ENCODE results near the gene TMEM132A. TPM values are rescaled to one million over a fixed set of nuclear protein-coding genes. Genes with fewer than 3 reads are reported as not detected.

Gene TMEM132A
- total RNA-seq, 1 experiment from 2014 or later, result 114 TPM

- H3K27ac Mint-ChIP-seq, result no peak overlapping the region
- no peak overlapping the region for H3K4me3 Mint-ChIP-seq
- no peak for ATAC-seq
Measured at GRCh38 chr11:60912223-60912850, 11.9 kb upstream of the TMEM132A start.

GRCh38 chr11:60912851-60913528, 11.3 kb upstream of the TMEM132A start:
- Mint-ChIP-seq H3K4me1 (peaks cover 47% of the 10 kb centered on the region), H3K36me3 (no peaks in the 10 kb centered on the region; the same call in 1 of the 2 replicates), H3K9me3 (peaks cover 6% of the 10 kb centered on the region; the same call in 1 of the 2 replicates), H3K27me3 (ENCODE audit: low read depth) (peaks cover 42% of the 10 kb centered on the region), H3K27ac (peak overlapping the region; percentile 99; the same call in 1 of the 2 replicates), H3K4me3 (peak overlapping the region; percentile 94)
- POLR2A ChIA-PET, result interaction anchor here (0.7 to 1.4 kb wide), 3 partner anchors 11 to 40 kb away, joined by 3 to 8 read pairs (median 5); partner anchors contain the start of gene TMEM132A
- DNase-seq (ENCODE audit: low spot score), result no peak
- TF ChIP-seq KAT7 (CRISPR knock-in tag; IDR thresholded peaks at IDR 0.05; ENCODE audit: borderline replicate concordance), result no peak
- TF ChIP-seq GTF2I (CRISPR knock-in tag; conservative IDR thresholded peaks at IDR 0.05), result no peak
- TF ChIP-seq RELA (CRISPR knock-in tag; IDR thresholded peaks at IDR 0.05; ENCODE audit: borderline replicate concordance), result no peak
- no peak for TF ChIP-seq ZBTB21 (CRISPR knock-in tag; IDR thresholded peaks at IDR 0.05; ENCODE audit: borderline replicate concordance)
- TF ChIP-seq, protein P1, sequence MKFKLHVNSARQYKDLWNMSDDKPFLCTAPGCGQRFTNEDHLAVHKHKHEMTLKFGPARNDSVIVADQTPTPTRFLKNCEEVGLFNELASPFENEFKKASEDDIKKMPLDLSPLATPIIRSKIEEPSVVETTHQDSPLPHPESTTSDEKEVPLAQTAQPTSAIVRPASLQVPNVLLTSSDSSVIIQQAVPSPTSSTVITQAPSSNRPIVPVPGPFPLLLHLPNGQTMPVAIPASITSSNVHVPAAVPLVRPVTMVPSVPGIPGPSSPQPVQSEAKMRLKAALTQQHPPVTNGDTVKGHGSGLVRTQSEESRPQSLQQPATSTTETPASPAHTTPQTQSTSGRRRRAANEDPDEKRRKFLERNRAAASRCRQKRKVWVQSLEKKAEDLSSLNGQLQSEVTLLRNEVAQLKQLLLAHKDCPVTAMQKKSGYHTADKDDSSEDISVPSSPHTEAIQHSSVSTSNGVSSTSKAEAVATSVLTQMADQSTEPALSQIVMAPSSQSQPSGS (CRISPR knock-in tag; IDR thresholded peaks at IDR 0.05; ENCODE audit: borderline replicate concordance, low read depth), result no peak
- TF ChIP-seq, protein P2, sequence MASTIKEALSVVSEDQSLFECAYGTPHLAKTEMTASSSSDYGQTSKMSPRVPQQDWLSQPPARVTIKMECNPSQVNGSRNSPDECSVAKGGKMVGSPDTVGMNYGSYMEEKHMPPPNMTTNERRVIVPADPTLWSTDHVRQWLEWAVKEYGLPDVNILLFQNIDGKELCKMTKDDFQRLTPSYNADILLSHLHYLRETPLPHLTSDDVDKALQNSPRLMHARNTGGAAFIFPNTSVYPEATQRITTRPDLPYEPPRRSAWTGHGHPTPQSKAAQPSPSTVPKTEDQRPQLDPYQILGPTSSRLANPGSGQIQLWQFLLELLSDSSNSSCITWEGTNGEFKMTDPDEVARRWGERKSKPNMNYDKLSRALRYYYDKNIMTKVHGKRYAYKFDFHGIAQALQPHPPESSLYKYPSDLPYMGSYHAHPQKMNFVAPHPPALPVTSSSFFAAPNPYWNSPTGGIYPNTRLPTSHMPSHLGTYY (CRISPR knock-in tag; IDR thresholded peaks at IDR 0.05), result no peak
- TF ChIP-seq SP1 (CRISPR knock-in tag; conservative IDR thresholded peaks at IDR 0.05), result no peak
- no peak for TF ChIP-seq ZNF512 (CRISPR knock-in tag; IDR thresholded peaks at IDR 0.05; ENCODE audit: borderline replicate concordance)
- no peak for TF ChIP-seq ZNF121 (CRISPR knock-in tag; IDR thresholded peaks at IDR 0.05)
- TF ChIP-seq ELF4 (CRISPR knock-in tag; IDR thresholded peaks at IDR 0.05; ENCODE audit: low read depth), result no peak
- TF ChIP-seq SOX15 (CRISPR knock-in tag; IDR thresholded peaks at IDR 0.05), result no peak
- TF ChIP-seq, protein P3, sequence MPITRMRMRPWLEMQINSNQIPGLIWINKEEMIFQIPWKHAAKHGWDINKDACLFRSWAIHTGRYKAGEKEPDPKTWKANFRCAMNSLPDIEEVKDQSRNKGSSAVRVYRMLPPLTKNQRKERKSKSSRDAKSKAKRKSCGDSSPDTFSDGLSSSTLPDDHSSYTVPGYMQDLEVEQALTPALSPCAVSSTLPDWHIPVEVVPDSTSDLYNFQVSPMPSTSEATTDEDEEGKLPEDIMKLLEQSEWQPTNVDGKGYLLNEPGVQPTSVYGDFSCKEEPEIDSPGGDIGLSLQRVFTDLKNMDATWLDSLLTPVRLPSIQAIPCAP (CRISPR knock-in tag; IDR thresholded peaks at IDR 0.05), result no peak
- TF ChIP-seq CREB1 (CRISPR knock-in tag; IDR thresholded peaks at IDR 0.05), result no peak
- no peak for TF ChIP-seq MYBL2 (CRISPR knock-in tag; IDR thresholded peaks at IDR 0.05)
- no peak for TF ChIP-seq ZNF263 (CRISPR knock-in tag; IDR thresholded peaks at IDR 0.05; ENCODE audit: low read depth)
- TF ChIP-seq NFE2L1 (CRISPR knock-in tag; IDR thresholded peaks at IDR 0.05), result no peak
- TF ChIP-seq SMAD4 (CRISPR knock-in tag; IDR thresholded peaks at IDR 0.05), result no peak
- no peak for ATAC-seq
- CTCF ChIA-PET, result interaction anchor here (0.9 to 5.6 kb wide), 6 partner anchors 8 to 57 kb away, joined by 3 to 51 read pairs (median 8); partner anchors contain the start of genes PRPF19 and TMEM132A

More at GRCh38 chr11:60912223-60912850, 11.9 kb upstream of the TMEM132A start:
- ChIA-PET POLR2A (no interaction called here), CTCF (interaction anchor here (1.3 to 5.6 kb wide), 4 partner anchors 13 to 137 kb away, joined by 3 to 51 read pairs (median 8); no protein-coding TSS in a partner anchor)
- peaks cover 42% of the 10 kb centered on the region for H3K27me3 Mint-ChIP-seq (ENCODE audit: low read depth)
- TF ChIP-seq TEAD4 (CRISPR knock-in tag; IDR thresholded peaks at IDR 0.05), result no peak
- no peak for TF ChIP-seq CBFB (CRISPR knock-in tag; IDR thresholded peaks at IDR 0.05; ENCODE audit: low read depth)
- no peak for TF ChIP-seq NFATC4 (CRISPR knock-in tag; IDR thresholded peaks at IDR 0.05)
- no peak for TF ChIP-seq CREM (CRISPR knock-in tag; IDR thresholded peaks at IDR 0.05)
- no peak for TF ChIP-seq STAT6 (CRISPR knock-in tag; conservative IDR thresholded peaks at IDR 0.05; ENCODE audit: low read depth)
- peaks cover 44% of the 10 kb centered on the region for H3K4me1 Mint-ChIP-seq
- peaks cover 6% of the 10 kb centered on the region; the same call in 1 of the 2 replicates for H3K9me3 Mint-ChIP-seq
- no peaks in the 10 kb centered on the region; the same call in 1 of the 2 replicates for H3K36me3 Mint-ChIP-seq
- no peak for DNase-seq (ENCODE audit: low spot score)
